Astrocyte (in vitro differentiated cells and primary cell): ENCODE measurements around the gene BCL3. TPM values are rescaled to one million over a fixed set of nuclear protein-coding genes. Genes with fewer than 3 reads are reported as not detected.
A peak's percentile ranks its signal among the peaks of the same experiment; 100 is the strongest.

Source experiments
- DNase-seq: peaks from one replicate; pipeline ENCODE4 v3.0.0-alpha.2; 2010; ENCODE audit warnings: low read depth
- FAIRE-seq: peaks from 2 replicates; lab custom pipeline; 2011; peaks lifted over from hg19 to GRCh38; lab: Jason Lieb, UNC
- H2AFZ ChIP-seq: 2 replicates; pipeline ENCODE4 v1.6.0; 2012; ENCODE audit warnings: low read depth, low read length, inconsistent platforms
- H3K27ac ChIP-seq: 2 replicates; pipeline ENCODE4 v1.5.1; 2011; ENCODE audit warnings: low read depth, low read length, inconsistent platforms
- H3K27me3 ChIP-seq: 2 replicates; pipeline ENCODE4 v1.6.0; 2011; ENCODE audit warnings: low read length, inconsistent platforms; ENCODE audit not compliant: insufficient read depth
- H3K36me3 ChIP-seq: 2 replicates; pipeline ENCODE4 v1.5.1; 2011; ENCODE audit warnings: low read length, inconsistent platforms; ENCODE audit not compliant: insufficient read depth
- H3K4me1 ChIP-seq: 2 replicates; pipeline ENCODE4 v1.5.1; 2011; ENCODE audit warnings: low read length, inconsistent platforms; ENCODE audit not compliant: insufficient read depth
- H3K4me2 ChIP-seq: 2 replicates; pipeline ENCODE4 v1.6.0; 2012; ENCODE audit warnings: low read length, inconsistent platforms
- H3K4me3 ChIP-seq: 2 replicates; pipeline ENCODE4 v1.5.1; 2011; ENCODE audit warnings: low read depth, mild to moderate bottlenecking, low read length, inconsistent platforms; ENCODE audit not compliant: insufficient read depth
- H3K79me2 ChIP-seq: 2 replicates; pipeline ENCODE4 v1.6.0; 2012; ENCODE audit warnings: mild to moderate bottlenecking, low read length, inconsistent platforms; ENCODE audit not compliant: insufficient read depth
- H3K9ac ChIP-seq: 2 replicates; pipeline ENCODE4 v1.6.0; 2012; ENCODE audit warnings: mild to moderate bottlenecking, low read length, inconsistent platforms
- H3K9me3 ChIP-seq: 2 replicates; pipeline ENCODE4 v1.5.1; 2012; ENCODE audit warnings: low read depth, mild to moderate bottlenecking, low read length, inconsistent platforms; ENCODE audit not compliant: insufficient read depth
- H4K20me1 ChIP-seq: 2 replicates; pipeline ENCODE4 v1.6.0; 2012; ENCODE audit warnings: low read length, inconsistent platforms; ENCODE audit not compliant: insufficient read depth
- H3K27ac Mint-ChIP-seq: one replicate; pipeline ENCODE4 v1.8.0; 2021; ENCODE audit warnings: mild to moderate bottlenecking, mixed read lengths; ENCODE audit not compliant: unreplicated experiment
- H3K27me3 Mint-ChIP-seq: one replicate; pipeline ENCODE4 v1.8.0; 2021; ENCODE audit warnings: low read depth, mixed read lengths; ENCODE audit not compliant: unreplicated experiment
- H3K36me3 Mint-ChIP-seq: one replicate; pipeline ENCODE4 v1.8.0; 2021; ENCODE audit warnings: low read depth, mixed read lengths; ENCODE audit not compliant: unreplicated experiment
- H3K4me1 Mint-ChIP-seq: one replicate; pipeline ENCODE4 v1.8.0; 2021; ENCODE audit warnings: low read depth, mixed read lengths; ENCODE audit not compliant: unreplicated experiment
- H3K4me3 Mint-ChIP-seq: one replicate; pipeline ENCODE4 v1.8.0; 2021; ENCODE audit warnings: mild to moderate bottlenecking, moderate library complexity, mixed read lengths; ENCODE audit not compliant: unreplicated experiment
- H3K9me3 Mint-ChIP-seq: one replicate; pipeline ENCODE4 v1.8.0; 2021; ENCODE audit warnings: mild to moderate bottlenecking, mixed read lengths; ENCODE audit not compliant: unreplicated experiment
- EZH2 ChIP-seq: IDR thresholded peaks from 2 replicates; pipeline ENCODE4 v1.6.1; 2012; ENCODE audit warnings: mild to moderate bottlenecking, low read length, inconsistent platforms; ENCODE audit not compliant: insufficient read depth
- total RNA-seq: library from RNA; stranded (reverse); gene quantifications from 2 replicates; pipeline ENCODE4 v1.2.1, GENCODE V29; 2021
- TF ChIP-seq, protein P1 (sequence below): IDR thresholded peaks from 2 replicates; pipeline ENCODE4 v1.5.1; 2011; ENCODE audit warnings: low read depth, mild to moderate bottlenecking, inconsistent platforms, low read length, moderate library complexity; ENCODE audit not compliant: insufficient read depth

BCL3 gene
- total RNA-seq, 1 donor from 2014 or later: 17.3 TPM

DNA sequence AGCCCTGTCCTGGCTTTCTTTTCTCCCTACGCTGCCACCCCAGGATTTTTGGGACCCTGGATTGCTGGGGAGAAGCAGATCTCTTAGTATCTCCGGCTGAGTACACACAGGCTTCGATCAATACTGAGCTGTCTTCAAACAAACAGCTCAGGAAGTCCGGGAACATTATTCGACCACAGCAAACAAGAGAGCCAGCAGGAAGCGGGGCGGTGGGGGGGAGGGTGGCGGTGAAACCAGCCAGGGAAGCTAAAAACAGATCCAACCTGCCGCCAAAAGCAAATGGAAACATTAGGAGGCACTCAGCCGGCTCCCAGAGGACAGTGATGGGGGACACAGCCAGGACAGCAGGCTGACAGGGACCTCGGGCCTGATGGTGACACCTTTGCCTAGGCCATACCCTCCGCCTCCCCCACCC is 48.2 kb downstream of the BCL3 start:
- Histone ChIP-seq H3K9ac (no peak overlapping the region), H3K9me3 (no peaks in the 10 kb centered on the region), H2AFZ (peak overlapping the region; percentile 60), H3K27me3 (no peaks in the 10 kb centered on the region), H3K79me2 (no peaks in the 10 kb centered on the region), H3K4me3 (no peak overlapping the region), H3K4me2 (peak overlapping the region; percentile 33), H3K27ac (no peak overlapping the region), H3K4me1 (no peaks in the 10 kb centered on the region), H4K20me1 (no peaks in the 10 kb centered on the region), H3K36me3 (no peaks in the 10 kb centered on the region)
- Mint-ChIP-seq H3K4me1 (peaks cover 1% of the 10 kb centered on the region), H3K4me3 (no peak overlapping the region), H3K9me3 (no peaks in the 10 kb centered on the region), H3K27ac (peak overlapping the region; percentile 1), H3K27me3 (peaks cover 8% of the 10 kb centered on the region), H3K36me3 (no peaks in the 10 kb centered on the region)
- FAIRE-seq (no peak), DNase-seq (peak; percentile 14)
- no peak for TF ChIP-seq EZH2
- TF ChIP-seq, protein P1, sequence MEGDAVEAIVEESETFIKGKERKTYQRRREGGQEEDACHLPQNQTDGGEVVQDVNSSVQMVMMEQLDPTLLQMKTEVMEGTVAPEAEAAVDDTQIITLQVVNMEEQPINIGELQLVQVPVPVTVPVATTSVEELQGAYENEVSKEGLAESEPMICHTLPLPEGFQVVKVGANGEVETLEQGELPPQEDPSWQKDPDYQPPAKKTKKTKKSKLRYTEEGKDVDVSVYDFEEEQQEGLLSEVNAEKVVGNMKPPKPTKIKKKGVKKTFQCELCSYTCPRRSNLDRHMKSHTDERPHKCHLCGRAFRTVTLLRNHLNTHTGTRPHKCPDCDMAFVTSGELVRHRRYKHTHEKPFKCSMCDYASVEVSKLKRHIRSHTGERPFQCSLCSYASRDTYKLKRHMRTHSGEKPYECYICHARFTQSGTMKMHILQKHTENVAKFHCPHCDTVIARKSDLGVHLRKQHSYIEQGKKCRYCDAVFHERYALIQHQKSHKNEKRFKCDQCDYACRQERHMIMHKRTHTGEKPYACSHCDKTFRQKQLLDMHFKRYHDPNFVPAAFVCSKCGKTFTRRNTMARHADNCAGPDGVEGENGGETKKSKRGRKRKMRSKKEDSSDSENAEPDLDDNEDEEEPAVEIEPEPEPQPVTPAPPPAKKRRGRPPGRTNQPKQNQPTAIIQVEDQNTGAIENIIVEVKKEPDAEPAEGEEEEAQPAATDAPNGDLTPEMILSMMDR: no peak

DNA sequence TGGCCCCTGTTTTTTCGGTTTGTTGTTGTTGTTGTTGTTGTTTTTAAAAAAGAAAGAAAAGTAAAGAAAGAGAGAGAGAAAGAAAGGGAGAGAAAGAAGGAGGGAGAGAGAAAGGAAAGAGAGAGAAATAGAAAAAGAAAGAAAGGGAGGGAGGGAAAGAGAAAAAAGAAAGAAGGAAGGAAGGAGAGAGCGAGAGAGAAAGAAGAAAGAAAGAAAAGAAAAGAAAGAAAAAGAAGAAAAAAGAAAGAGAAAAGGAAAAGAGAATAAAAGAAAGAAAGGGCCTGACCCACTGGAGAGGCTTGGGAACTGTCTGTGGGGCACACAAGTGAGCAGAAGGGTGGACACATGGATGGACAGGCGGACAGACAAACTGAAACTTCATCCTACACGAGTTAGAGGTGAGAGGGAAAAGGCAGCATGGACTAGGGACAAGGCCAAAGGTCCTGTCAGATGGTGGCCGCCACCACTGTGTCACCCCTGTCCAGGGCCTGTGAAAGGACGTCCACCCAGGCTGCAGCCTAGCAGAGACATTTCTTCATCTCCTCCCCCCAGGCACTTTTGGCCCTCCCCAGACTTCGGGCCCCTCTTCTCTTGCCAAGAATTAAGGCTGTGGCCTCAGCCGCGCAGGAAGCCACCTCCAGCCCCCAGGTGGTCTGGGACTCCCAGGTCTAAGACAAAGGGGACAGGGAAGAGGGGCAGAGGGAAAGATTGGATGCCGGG is 51.3 kb downstream of the BCL3 start:
- no peak for TF ChIP-seq EZH2
- TF ChIP-seq, protein P1: no peak
- no peaks in the 10 kb centered on the region for H3K36me3 ChIP-seq
- no peaks in the 10 kb centered on the region for H4K20me1 ChIP-seq
- Mint-ChIP-seq H3K36me3 (no peaks in the 10 kb centered on the region), H3K4me3 (no peak overlapping the region), H3K27ac (no peak overlapping the region), H3K9me3 (no peaks in the 10 kb centered on the region), H3K4me1 (peaks cover 1% of the 10 kb centered on the region), H3K27me3 (peaks cover 9% of the 10 kb centered on the region)
- DNase-seq (no peak), FAIRE-seq (no peak)
- no peak overlapping the region for H3K4me2 ChIP-seq
- H3K4me1 ChIP-seq: no peaks in the 10 kb centered on the region
- H3K4me3 ChIP-seq: no peak overlapping the region
- no peaks in the 10 kb centered on the region for H3K79me2 ChIP-seq
- H3K27ac ChIP-seq: no peak overlapping the region
- H2AFZ ChIP-seq: no peak overlapping the region
- no peak overlapping the region for H3K9ac ChIP-seq
- peaks cover 5% of the 10 kb centered on the region for H3K9me3 ChIP-seq
- H3K27me3 ChIP-seq: no peaks in the 10 kb centered on the region

DNA sequence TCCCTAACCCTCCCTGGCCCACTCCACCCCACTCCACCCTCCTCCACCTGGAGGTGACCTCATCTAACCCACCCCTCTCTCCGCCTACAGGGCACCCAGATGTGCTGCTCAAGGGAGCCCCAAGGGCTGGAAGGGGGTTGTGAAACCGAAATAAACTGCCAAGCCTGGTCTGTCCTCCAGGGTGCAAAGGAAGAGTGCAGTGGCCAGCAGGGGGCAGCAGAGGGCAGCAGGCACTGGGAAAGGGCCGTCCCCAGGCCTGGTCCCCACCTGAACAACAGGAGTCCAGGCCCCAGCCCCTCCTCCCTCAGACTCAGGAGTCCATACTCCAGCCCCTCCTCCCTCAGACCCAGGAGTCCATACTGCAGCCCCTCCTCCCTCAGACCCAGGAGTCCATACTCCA is 52.0 kb downstream of the BCL3 start:
- Histone ChIP-seq H3K9me3 (peaks cover 5% of the 10 kb centered on the region), H4K20me1 (no peaks in the 10 kb centered on the region), H3K4me3 (no peak overlapping the region), H3K4me2 (no peak overlapping the region), H3K4me1 (no peaks in the 10 kb centered on the region), H2AFZ (no peak overlapping the region), H3K9ac (no peak overlapping the region), H3K79me2 (no peaks in the 10 kb centered on the region), H3K36me3 (no peaks in the 10 kb centered on the region), H3K27ac (no peak overlapping the region), H3K27me3 (no peaks in the 10 kb centered on the region)
- Mint-ChIP-seq H3K27me3 (peaks cover 15% of the 10 kb centered on the region), H3K4me3 (no peak overlapping the region), H3K27ac (no peak overlapping the region), H3K9me3 (no peaks in the 10 kb centered on the region), H3K4me1 (peaks cover 1% of the 10 kb centered on the region), H3K36me3 (no peaks in the 10 kb centered on the region)
- peak; percentile 18 for DNase-seq
- TF ChIP-seq, protein P1: peak; percentile 77
- TF ChIP-seq EZH2: no peak
- no peak for FAIRE-seq
